ENCODE results near the gene STIP1. TPM values are rescaled to one million over a fixed set of nuclear protein-coding genes. Genes with fewer than 3 reads are reported as not detected.

STIP1 gene
- total RNA-seq, 1 donor from 2014 or later: 125 TPM

- Histone ChIP-seq H3K27me3 (ENCODE audit: low read depth) (no peaks in the 10 kb centered on the region), H3K4me3 (peak overlapping the region; percentile 77), H3K27ac (peak overlapping the region; percentile 99), H3K4me1 (peaks cover 57% of the 10 kb centered on the region), H3K9me3 (no peaks in the 10 kb centered on the region), H3K36me3 (peaks cover 36% of the 10 kb centered on the region)
- DNase-seq (no peak), ATAC-seq (no peak)
- TF ChIP-seq CTCF (IDR thresholded peaks at IDR 0.05): no peak
- intact Hi-C loops (cut with DNase I): no loop called here
Measured at GRCh38 chr11:64239662-64240434, 53.9 kb downstream of the STIP1 start.

- intact Hi-C loops (cut with DNase I): no loop called here
- H3K4me1 ChIP-seq: peaks cover 57% of the 10 kb centered on the region
- H3K36me3 ChIP-seq: peaks cover 36% of the 10 kb centered on the region
- peak within 1 kb of the TSS; percentile 99 for H3K27ac ChIP-seq
- ATAC-seq (peak; percentile 86 to 90), DNase-seq (peak; percentile 98)
- no peaks in the 10 kb centered on the region for H3K9me3 ChIP-seq
- H3K4me3 ChIP-seq: peak within 1 kb of the TSS; percentile 77
- no peak for TF ChIP-seq CTCF (IDR thresholded peaks at IDR 0.05)
- no peaks in the 10 kb centered on the region for H3K27me3 ChIP-seq (ENCODE audit: low read depth)
Measured at GRCh38 chr11:64240435-64241240, 54.7 kb downstream of the STIP1 start, which contains the start of gene FKBP2. FKBP2 (plus strand) TSS chr11:64241095; CDS start chr11:64242388, 1,293 bp downstream.

- H3K27me3 ChIP-seq (ENCODE audit: low read depth): no peaks in the 10 kb centered on the region
- peak; percentile 90 to 94 for ATAC-seq
- TF ChIP-seq CTCF (IDR thresholded peaks at IDR 0.05): no peak
- H3K4me1 ChIP-seq: peaks cover 59% of the 10 kb centered on the region
- peak overlapping the region; percentile 99 for H3K27ac ChIP-seq
- DNase-seq: peak; percentile 100
- H3K4me3 ChIP-seq: peak overlapping the region; percentile 77
- intact Hi-C loops (cut with DNase I): no loop called here
- H3K36me3 ChIP-seq: peaks cover 36% of the 10 kb centered on the region
- no peaks in the 10 kb centered on the region for H3K9me3 ChIP-seq
Measured at GRCh38 chr11:64241241-64241490, 55.2 kb downstream of the STIP1 start.

GRCh38 chr11:64241491-64242374 is 55.8 kb downstream of the STIP1 start:
- H3K4me1 ChIP-seq: peaks cover 59% of the 10 kb centered on the region
- H3K4me3 ChIP-seq: peak overlapping the region; percentile 77
- ATAC-seq (peak; percentile 0 to 5), DNase-seq (no peak)
- intact Hi-C loops (cut with DNase I): no loop called here
- no peaks in the 10 kb centered on the region for H3K9me3 ChIP-seq
- peaks cover 36% of the 10 kb centered on the region for H3K36me3 ChIP-seq
- H3K27ac ChIP-seq: peak overlapping the region; percentile 99
- no peaks in the 10 kb centered on the region for H3K27me3 ChIP-seq (ENCODE audit: low read depth)
- TF ChIP-seq CTCF (IDR thresholded peaks at IDR 0.05): peak; percentile 18

GRCh38 chr11:64243236-64243854 is 57.4 kb downstream of the STIP1 start:
- Histone ChIP-seq H3K4me3 (no peak overlapping the region), H3K27me3 (ENCODE audit: low read depth) (no peaks in the 10 kb centered on the region), H3K27ac (no peak overlapping the region), H3K4me1 (peaks cover 58% of the 10 kb centered on the region), H3K36me3 (peaks cover 24% of the 10 kb centered on the region), H3K9me3 (no peaks in the 10 kb centered on the region)
- ATAC-seq (no peak), DNase-seq (no peak)
- TF ChIP-seq CTCF (IDR thresholded peaks at IDR 0.05): no peak
- intact Hi-C loops (cut with DNase I): no loop called here
